ENCODE measurements around the gene CTSD.

GRCh38 chr11:1785749-1786413 lies 22.2 kb upstream of the CTSD start:
- TF ChIP-seq CTCF (IDR thresholded peaks at IDR 0.05) (no peak), POLR2A (IDR thresholded peaks at IDR 0.05) (no peak)
